Measurements from ENCODE around the gene TBC1D23. TPM values are rescaled to one million over a fixed set of nuclear protein-coding genes. Genes with fewer than 3 reads are reported as not detected.

Gene TBC1D23
- total and polyA plus RNA-seq, 9 of the 15 experiments (the other 6 are each of a cell fraction or from before 2014, with no cell fraction given), result 23.4 to 85.8 (median 43.7) TPM

DNA sequence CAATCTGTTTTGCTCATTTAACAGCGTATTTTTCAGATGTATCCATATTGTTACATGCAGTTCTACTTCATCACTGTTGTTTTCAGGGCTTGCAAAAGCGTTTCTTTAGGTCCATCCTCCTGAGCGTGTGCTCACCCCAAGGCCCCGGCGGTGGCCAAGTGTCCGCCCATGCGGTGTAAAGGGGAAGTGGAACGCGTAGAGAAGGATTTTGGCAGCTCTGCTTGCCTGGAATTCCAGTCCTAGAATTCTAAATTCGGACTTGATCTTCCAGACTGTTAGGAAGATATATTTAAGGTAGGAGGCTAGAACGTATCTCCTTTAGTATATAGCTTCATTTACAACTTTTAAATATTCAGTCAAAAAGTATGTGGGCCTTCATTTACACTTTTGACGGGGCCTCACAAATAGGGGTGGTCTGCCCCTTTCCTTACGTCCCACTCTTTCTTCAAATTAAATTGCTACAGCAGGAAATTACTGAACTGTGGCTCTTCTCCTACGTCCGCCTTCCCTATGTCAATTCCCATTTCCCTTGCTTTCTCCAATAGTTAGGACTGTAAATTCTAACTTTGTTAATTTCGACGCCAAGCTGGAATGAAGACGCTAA is 609 bp upstream of the TBC1D23 start (continued):
- TF ChIP-seq BRF2 (IDR thresholded peaks at IDR 0.05; ENCODE audit: borderline replicate concordance, insufficient read depth, insufficient read length), result no peak
- TF ChIP-seq, protein P1, sequence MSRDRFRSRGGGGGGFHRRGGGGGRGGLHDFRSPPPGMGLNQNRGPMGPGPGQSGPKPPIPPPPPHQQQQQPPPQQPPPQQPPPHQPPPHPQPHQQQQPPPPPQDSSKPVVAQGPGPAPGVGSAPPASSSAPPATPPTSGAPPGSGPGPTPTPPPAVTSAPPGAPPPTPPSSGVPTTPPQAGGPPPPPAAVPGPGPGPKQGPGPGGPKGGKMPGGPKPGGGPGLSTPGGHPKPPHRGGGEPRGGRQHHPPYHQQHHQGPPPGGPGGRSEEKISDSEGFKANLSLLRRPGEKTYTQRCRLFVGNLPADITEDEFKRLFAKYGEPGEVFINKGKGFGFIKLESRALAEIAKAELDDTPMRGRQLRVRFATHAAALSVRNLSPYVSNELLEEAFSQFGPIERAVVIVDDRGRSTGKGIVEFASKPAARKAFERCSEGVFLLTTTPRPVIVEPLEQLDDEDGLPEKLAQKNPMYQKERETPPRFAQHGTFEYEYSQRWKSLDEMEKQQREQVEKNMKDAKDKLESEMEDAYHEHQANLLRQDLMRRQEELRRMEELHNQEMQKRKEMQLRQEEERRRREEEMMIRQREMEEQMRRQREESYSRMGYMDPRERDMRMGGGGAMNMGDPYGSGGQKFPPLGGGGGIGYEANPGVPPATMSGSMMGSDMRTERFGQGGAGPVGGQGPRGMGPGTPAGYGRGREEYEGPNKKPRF (IDR thresholded peaks at IDR 0.05; ENCODE audit: low read depth, low read length), result no peak
- 0 out of 2 replicates have a peak, but pooled peaks have one; percentile 32 for TF ChIP-seq BRD4 (IDR thresholded peaks at IDR 0.05)
- no peak for TF ChIP-seq ZC3H11A (IDR thresholded peaks at IDR 0.05; ENCODE audit: low read depth, low read length)
- no peak for TF ChIP-seq GTF2E2 (tag; IDR thresholded peaks at IDR 0.05)
- no peak for TF ChIP-seq ZFP1 (CRISPR knock-in tag; IDR thresholded peaks at IDR 0.05)
- TF ChIP-seq HMG20B (CRISPR knock-in tag; IDR thresholded peaks at IDR 0.05), result no peak
- no peak for TF ChIP-seq ASH1L (IDR thresholded peaks at IDR 0.05; ENCODE audit: borderline replicate concordance, low read depth, partially characterized antibody)
- no peak for TF ChIP-seq KAT8 (IDR thresholded peaks at IDR 0.05; ENCODE audit: low read depth)
- TF ChIP-seq SMAD1 (IDR thresholded peaks at IDR 0.05; ENCODE audit: low read depth, low read length, partially characterized antibody), result no peak
- no peak for TF ChIP-seq JUNB (CRISPR knock-in tag; conservative IDR thresholded peaks at IDR 0.05)
- TF ChIP-seq ZNF592 (IDR thresholded peaks at IDR 0.05), result peak; percentile 46; the same call in 1 of the 2 replicates
- no peak for TF ChIP-seq NRF1 (conservative IDR thresholded peaks at IDR 0.05 in 1 of 2, IDR thresholded peaks at IDR 0.05 in 1 of 2)
- no peak for TF ChIP-seq ZNF668 (CRISPR knock-in tag; IDR thresholded peaks at IDR 0.05)
- no peak for TF ChIP-seq ZNF347 (CRISPR knock-in tag; IDR thresholded peaks at IDR 0.05; ENCODE audit: low read depth)
- TF ChIP-seq TBP (optimal IDR thresholded peaks at IDR 0.05; ENCODE audit: low read depth, low read length), result no peak
- TF ChIP-seq FOXJ2 (tag; IDR thresholded peaks at IDR 0.05), result no peak
- TF ChIP-seq ZEB2 (IDR thresholded peaks at IDR 0.05), result no peak
- peak; percentile 17; the same call in 1 of the 2 replicates for TF ChIP-seq PHF8 (IDR thresholded peaks at IDR 0.05; ENCODE audit: borderline replicate concordance, low read length)
- TF ChIP-seq L3MBTL2 (IDR thresholded peaks at IDR 0.05), result peak; percentile 92
- TF ChIP-seq CBX5 (IDR thresholded peaks at IDR 0.05; ENCODE audit: borderline replicate concordance, low read depth), result no peak

All from K562 (cell line).